Activated T-helper 1 cell treated with anti-CD3 and anti-CD28 coated beads, Interleukin-12 subunit alpha, Interleukin-12 subunit beta, Interleukin-2, Interleukin-4 antibody, amounts not matched to agents 30 ng/mL and 10 ng/mL and 1 ng/mL, durations not matched to agents 14 hours and 24 hours and 36 hours (primary cell): Measurements from ENCODE around the gene HDAC4. TPM values are rescaled to one million over a fixed set of nuclear protein-coding genes. Genes with fewer than 3 reads are reported as not detected.

Experiments used
- DNase-seq: peaks from one replicate; pipeline ENCODE4 v3.0.0; 2021; ENCODE audit warnings: low spot score
- H3K27ac Mint-ChIP-seq: one replicate; pipeline ENCODE4 v1.8.0; 2021; ENCODE audit warnings: mild to moderate bottlenecking, mixed read lengths
- H3K27me3 Mint-ChIP-seq: one replicate; pipeline ENCODE4 v1.8.0; 2022; ENCODE audit warnings: mild to moderate bottlenecking, moderate library complexity, mixed read lengths; ENCODE audit not compliant: insufficient read depth
- H3K36me3 Mint-ChIP-seq: one replicate; pipeline ENCODE4 v1.8.0; 2021; ENCODE audit warnings: low read depth, mixed read lengths
- H3K4me1 Mint-ChIP-seq: one replicate; pipeline ENCODE4 v1.8.0; 2021; ENCODE audit warnings: low read depth, mixed read lengths
- H3K4me3 Mint-ChIP-seq: one replicate; pipeline ENCODE4 v1.8.0; 2021; ENCODE audit warnings: mild to moderate bottlenecking, moderate library complexity, mixed read lengths
- H3K9me3 Mint-ChIP-seq: one replicate; pipeline ENCODE4 v1.8.0; 2021; ENCODE audit warnings: mixed read lengths
- intact Hi-C: fragments of 100-400 bp; cut with micrococcal nuclease; formaldehyde crosslinking; loops from one replicate; pipeline ENCODE4 v1.15.1; 2024
- total RNA-seq: library from RNA; stranded (reverse); gene quantifications from 2 replicates; pipeline ENCODE4 v1.2.3, GENCODE V29; 2022

Gene HDAC4
- total RNA-seq, 1 donor from 2014 or later: 41.3 TPM

GRCh38 chr2:239382384-239382880, 18.4 kb downstream of the HDAC4 start:
- H3K4me3 Mint-ChIP-seq: no peak overlapping the region
- intact Hi-C loops: no loop called here
- no peak overlapping the region for H3K27ac Mint-ChIP-seq
- no peaks in the 10 kb centered on the region for H3K9me3 Mint-ChIP-seq
- DNase-seq: no peak
- H3K27me3 Mint-ChIP-seq: peaks cover 2% of the 10 kb centered on the region
- H3K4me1 Mint-ChIP-seq: peaks cover 36% of the 10 kb centered on the region
- peaks cover 30% of the 10 kb centered on the region for H3K36me3 Mint-ChIP-seq

GRCh38 chr2:239381709-239382134, 19.1 kb downstream of the HDAC4 start:
- Mint-ChIP-seq H3K9me3 (no peaks in the 10 kb centered on the region), H3K4me3 (peak overlapping the region; percentile 83), H3K36me3 (peaks cover 31% of the 10 kb centered on the region), H3K27ac (peak overlapping the region; percentile 94), H3K27me3 (peaks cover 2% of the 10 kb centered on the region), H3K4me1 (peaks cover 38% of the 10 kb centered on the region)
- DNase-seq: no peak
- intact Hi-C loops: loop anchor here (1.0 to 2.0 kb wide), 10 partner anchors 12 to 943 kb away; partner anchors contain the start of gene HDAC4

GRCh38 chr2:239380831-239381708, 19.8 kb downstream of the HDAC4 start:
- peaks cover 27% of the 10 kb centered on the region for H3K36me3 Mint-ChIP-seq
- peak; percentile 64 for DNase-seq
- intact Hi-C loops: loop anchor here (1.0 to 2.0 kb wide), 10 partner anchors 12 to 942 kb away; partner anchors contain the start of gene HDAC4
- H3K4me1 Mint-ChIP-seq: peaks cover 38% of the 10 kb centered on the region
- H3K9me3 Mint-ChIP-seq: no peaks in the 10 kb centered on the region
- H3K27me3 Mint-ChIP-seq: peaks cover 2% of the 10 kb centered on the region
- H3K4me3 Mint-ChIP-seq: peak overlapping the region; percentile 83
- H3K27ac Mint-ChIP-seq: peak overlapping the region; percentile 94

DNA sequence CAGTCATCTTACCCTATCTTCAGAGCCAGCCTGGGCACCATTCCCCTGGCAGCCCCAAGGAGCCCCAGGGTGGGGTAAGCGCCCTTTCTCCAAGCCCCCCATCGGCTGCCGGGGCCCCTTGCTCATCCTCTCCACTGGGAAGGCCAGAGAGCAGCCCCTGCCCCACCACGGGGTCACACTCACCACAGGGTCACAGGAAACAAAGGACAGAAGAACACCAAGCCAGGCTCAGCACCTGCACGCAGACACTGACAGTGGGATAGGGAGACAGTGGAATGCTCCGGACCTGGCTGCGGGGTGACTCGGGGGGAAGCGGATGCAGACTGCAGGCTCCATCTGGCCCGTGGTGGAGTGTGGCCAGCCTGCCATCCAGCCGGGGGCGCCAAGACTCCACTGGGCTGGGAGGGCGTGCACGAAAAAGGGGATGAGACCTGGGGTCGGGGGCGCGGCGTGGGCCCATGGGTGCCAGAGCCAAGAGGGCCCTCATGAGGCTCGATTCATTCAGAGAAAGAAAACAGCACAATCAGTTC, 21.1 kb downstream of the HDAC4 start:
- no peak overlapping the region for H3K4me3 Mint-ChIP-seq
- peaks cover 23% of the 10 kb centered on the region for H3K36me3 Mint-ChIP-seq
- H3K9me3 Mint-ChIP-seq: no peaks in the 10 kb centered on the region
- H3K27me3 Mint-ChIP-seq: peaks cover 2% of the 10 kb centered on the region
- intact Hi-C loops: loop anchor here (2.0 kb wide), 2 partner anchors 163 to 941 kb away; no protein-coding TSS in a partner anchor
- peak overlapping the region; percentile 8 for H3K27ac Mint-ChIP-seq
- H3K4me1 Mint-ChIP-seq: peaks cover 38% of the 10 kb centered on the region
- no peak for DNase-seq

- no peaks in the 10 kb centered on the region for H3K9me3 Mint-ChIP-seq
- H3K27me3 Mint-ChIP-seq: no peaks in the 10 kb centered on the region
- peaks cover 21% of the 10 kb centered on the region for H3K36me3 Mint-ChIP-seq
- intact Hi-C loops: no loop called here
- no peak overlapping the region for H3K27ac Mint-ChIP-seq
- no peak for DNase-seq
- H3K4me3 Mint-ChIP-seq: no peak overlapping the region
- peaks cover 38% of the 10 kb centered on the region for H3K4me1 Mint-ChIP-seq
These were observed 21.7 kb downstream of the HDAC4 start for GRCh38 chr2:239378918-239379640.

DNA sequence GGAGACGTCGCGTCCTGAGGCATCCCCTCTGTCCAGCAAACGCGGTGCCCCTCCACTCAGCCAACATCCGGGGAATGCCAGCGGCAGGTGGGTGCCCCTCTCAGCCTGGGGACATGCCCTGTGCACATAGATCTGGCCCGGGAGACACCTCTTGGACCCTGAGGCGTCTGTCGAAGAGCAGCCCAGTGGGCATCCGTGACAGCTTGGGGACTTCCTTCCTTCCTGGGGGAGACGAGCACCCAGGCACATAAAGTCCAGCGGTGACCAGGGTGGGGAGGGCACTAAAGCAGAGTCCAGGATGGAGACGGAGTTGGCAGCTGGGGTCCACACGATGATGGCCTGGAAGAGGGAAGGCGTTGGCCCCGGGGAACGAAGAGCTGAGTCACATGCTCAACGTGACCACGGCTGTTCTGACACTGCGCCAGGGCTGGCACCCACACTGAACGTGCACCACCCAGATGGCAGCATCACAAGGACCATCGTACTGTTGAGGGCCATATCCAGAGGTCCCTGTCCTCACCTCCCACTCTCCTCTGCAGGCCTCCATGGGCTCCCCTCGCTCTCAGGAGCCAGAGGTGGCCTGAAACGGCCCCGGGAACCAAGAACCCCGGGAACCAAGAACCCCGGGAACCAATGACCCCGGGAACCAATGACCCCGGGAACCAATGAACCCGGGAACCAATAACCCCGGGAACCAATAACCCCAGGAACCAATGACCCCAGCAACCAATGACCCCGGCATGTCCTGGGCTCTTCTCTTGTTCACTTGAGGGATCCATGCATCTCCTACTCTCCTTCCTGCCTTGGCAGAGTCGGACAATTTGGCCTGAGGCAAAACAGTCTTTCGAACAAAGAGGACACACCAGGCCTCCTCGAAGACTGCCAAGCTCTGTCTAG, 22.6 kb downstream of the HDAC4 start:
- no peak overlapping the region for H3K4me3 Mint-ChIP-seq
- peaks cover 33% of the 10 kb centered on the region for H3K4me1 Mint-ChIP-seq
- H3K27me3 Mint-ChIP-seq: no peaks in the 10 kb centered on the region
- intact Hi-C loops: no loop called here
- no peaks in the 10 kb centered on the region for H3K9me3 Mint-ChIP-seq
- no peak overlapping the region for H3K27ac Mint-ChIP-seq
- H3K36me3 Mint-ChIP-seq: peaks cover 17% of the 10 kb centered on the region
- no peak for DNase-seq

- intact Hi-C loops: no loop called here
- Mint-ChIP-seq H3K27ac (no peak overlapping the region), H3K9me3 (no peaks in the 10 kb centered on the region), H3K27me3 (no peaks in the 10 kb centered on the region), H3K4me3 (no peak overlapping the region), H3K36me3 (peaks cover 13% of the 10 kb centered on the region), H3K4me1 (peaks cover 29% of the 10 kb centered on the region)
- no peak for DNase-seq
These were observed 23.2 kb downstream of the HDAC4 start for GRCh38 chr2:239377591-239377990.

DNA sequence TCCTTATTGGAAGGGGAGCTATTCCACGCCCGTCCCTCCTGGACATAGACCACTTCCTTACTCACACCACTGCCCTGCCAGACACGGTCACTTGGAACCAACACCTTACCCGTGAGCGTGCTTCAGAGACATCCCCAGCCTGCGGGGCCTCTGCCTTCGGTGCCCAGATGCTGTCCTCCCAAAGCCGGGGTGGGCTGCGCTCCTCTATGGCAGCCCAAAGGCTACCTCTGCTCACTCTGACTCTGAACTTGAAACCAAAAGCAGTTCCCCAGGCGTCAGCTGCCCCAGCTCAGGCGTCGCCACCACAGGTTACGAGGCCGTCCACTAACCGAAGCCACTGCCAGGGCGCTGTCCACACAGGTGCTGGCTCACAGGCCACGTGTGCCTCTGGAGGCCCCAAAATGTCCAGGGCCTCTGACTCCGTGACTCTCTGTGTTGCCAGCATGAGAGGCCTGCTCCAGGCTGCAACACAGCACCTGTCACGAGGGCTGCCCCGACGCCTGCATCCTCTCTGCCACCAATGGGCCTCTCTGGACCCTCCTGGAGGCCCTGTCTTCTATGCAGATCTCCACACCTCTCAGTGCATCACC, 23.8 kb downstream of the HDAC4 start:
- H3K27ac Mint-ChIP-seq: no peak overlapping the region
- H3K4me3 Mint-ChIP-seq: no peak overlapping the region
- H3K36me3 Mint-ChIP-seq: peaks cover 13% of the 10 kb centered on the region
- H3K27me3 Mint-ChIP-seq: no peaks in the 10 kb centered on the region
- peaks cover 24% of the 10 kb centered on the region for H3K4me1 Mint-ChIP-seq
- intact Hi-C loops: no loop called here
- DNase-seq: no peak
- no peaks in the 10 kb centered on the region for H3K9me3 Mint-ChIP-seq

GRCh38 chr2:239376351-239376750, 24.5 kb downstream of the HDAC4 start:
- intact Hi-C loops: no loop called here
- Mint-ChIP-seq H3K4me1 (peaks cover 17% of the 10 kb centered on the region), H3K27me3 (no peaks in the 10 kb centered on the region), H3K27ac (no peak overlapping the region), H3K36me3 (peaks cover 13% of the 10 kb centered on the region), H3K9me3 (no peaks in the 10 kb centered on the region), H3K4me3 (no peak overlapping the region)
- no peak for DNase-seq

- intact Hi-C loops: no loop called here
- peaks cover 10% of the 10 kb centered on the region for H3K36me3 Mint-ChIP-seq
These were observed 25.4 kb downstream of the HDAC4 start for GRCh38 chr2:239375278-239376061.

GRCh38 chr2:239374896-239375277, 25.9 kb downstream of the HDAC4 start:
- Mint-ChIP-seq H3K4me1 (peaks cover 10% of the 10 kb centered on the region), H3K4me3 (no peak overlapping the region)
- intact Hi-C loops: no loop called here

More at GRCh38 chr2:239375278-239376061, 25.4 kb downstream of the HDAC4 start:
- H3K27ac Mint-ChIP-seq: no peak overlapping the region
- no peak for DNase-seq
- no peaks in the 10 kb centered on the region for H3K27me3 Mint-ChIP-seq
- H3K4me1 Mint-ChIP-seq: peaks cover 8% of the 10 kb centered on the region
- no peak overlapping the region for H3K4me3 Mint-ChIP-seq
- no peaks in the 10 kb centered on the region for H3K9me3 Mint-ChIP-seq

More at GRCh38 chr2:239374896-239375277, 25.9 kb downstream of the HDAC4 start:
- no peak for DNase-seq
- no peaks in the 10 kb centered on the region for H3K9me3 Mint-ChIP-seq
- no peaks in the 10 kb centered on the region for H3K27me3 Mint-ChIP-seq
- H3K27ac Mint-ChIP-seq: no peak overlapping the region
- peaks cover 11% of the 10 kb centered on the region for H3K36me3 Mint-ChIP-seq
